GM23338 (cell line): ENCODE results near the gene DNAH10. TPM values are rescaled to one million over a fixed set of nuclear protein-coding genes. Genes with fewer than 3 reads are reported as not detected.

Experiments
- ATAC-seq: fragments of 200-7000 bp; cut with Tn5 transposase; 3 replicates; pipeline ENCODE4 v1.9.1; 2020
- DNase-seq: peaks from one replicate; pipeline ENCODE4 v3.0.0-alpha.2; 2015; ENCODE audit warnings: low spot score
- H2AFZ ChIP-seq: fragments of 200-600 bp; sonication (generic); 2 replicates; pipeline ENCODE4 v1.8.0; 2016; ENCODE audit warnings: antibody characterized with exemption, mild to moderate bottlenecking, moderate library complexity
- H3F3A ChIP-seq: fragments of 200-600 bp; sonication (generic); replicated peaks from 2 replicates; pipeline ENCODE4 v1.8.0; 2017; ENCODE audit warnings: antibody characterized with exemption, mixed run types, low read depth
- H3K27ac ChIP-seq: fragments of 200-600 bp; sonication (generic); 2 replicates; pipeline ENCODE4 v1.6.1; 2016; ENCODE audit warnings: low read depth
- H3K27me3 ChIP-seq: fragments of 200-600 bp; sonication (generic); 2 replicates; pipeline ENCODE4 v1.8.0; 2016; ENCODE audit warnings: mild to moderate bottlenecking, mixed run types, moderate library complexity; ENCODE audit not compliant: insufficient read depth
- H3K36me3 ChIP-seq: fragments of 200-600 bp; sonication (generic); 2 replicates; pipeline ENCODE4 v1.8.0; 2016; ENCODE audit warnings: mild to moderate bottlenecking; ENCODE audit not compliant: insufficient read depth
- H3K4me1 ChIP-seq: fragments of 200-600 bp; sonication (generic); 2 replicates; pipeline ENCODE4 v1.8.0; 2016; ENCODE audit warnings: mild to moderate bottlenecking, moderate library complexity; ENCODE audit not compliant: insufficient read depth
- H3K4me2 ChIP-seq: fragments of 200-600 bp; sonication (generic); 2 replicates; pipeline ENCODE4 v1.7.1; 2017; ENCODE audit warnings: mixed run types
- H3K4me3 ChIP-seq: fragments of 200-600 bp; sonication (generic); 2 replicates; pipeline ENCODE4 v1.6.1; 2016; ENCODE audit warnings: mixed run types
- H3K79me2 ChIP-seq: fragments of 200-600 bp; sonication (generic); replicated peaks from 2 replicates; pipeline ENCODE4 v1.8.0; 2017; ENCODE audit warnings: mild to moderate bottlenecking; ENCODE audit not compliant: insufficient read depth
- H3K9me2 ChIP-seq: fragments of 200-600 bp; sonication (generic); 2 replicates; pipeline ENCODE4 v1.8.0; 2017; ENCODE audit not compliant: insufficient read depth
- H4K20me1 ChIP-seq: fragments of 200-600 bp; sonication (generic); replicated peaks from 2 replicates; pipeline ENCODE4 v1.8.0; 2017; ENCODE audit warnings: mild to moderate bottlenecking; ENCODE audit not compliant: insufficient read depth
- H3K27ac Mint-ChIP-seq: 2 replicates; pipeline ENCODE4 v1.8.0; 2020; ENCODE audit warnings: inconsistent platforms, mild to moderate bottlenecking, moderate library complexity, mixed read lengths
- H3K27me3 Mint-ChIP-seq: 3 replicates; pipeline ENCODE4 v1.8.0; 2022; ENCODE audit warnings: low read depth, mild to moderate bottlenecking, moderate library complexity, mixed read lengths, inconsistent platforms; ENCODE audit not compliant: insufficient read depth, poor library complexity
- H3K36me3 Mint-ChIP-seq: 3 replicates; pipeline ENCODE4 v1.8.0; 2021; ENCODE audit warnings: low read depth, mild to moderate bottlenecking, inconsistent platforms, moderate library complexity, mixed read lengths
- H3K4me1 Mint-ChIP-seq: 3 replicates; pipeline ENCODE4 v1.8.0; 2020; ENCODE audit warnings: mild to moderate bottlenecking, inconsistent platforms, mixed read lengths
- H3K4me3 Mint-ChIP-seq: 3 replicates; pipeline ENCODE4 v1.8.0; 2021; ENCODE audit warnings: moderate library complexity, mild to moderate bottlenecking, inconsistent platforms, mixed read lengths
- H3K9me3 Mint-ChIP-seq: 3 replicates; pipeline ENCODE4 v1.8.0; 2020; ENCODE audit warnings: moderate library complexity, mild to moderate bottlenecking, inconsistent platforms, mixed read lengths
- ETS1 ChIP-seq: IDR thresholded peaks from 2 replicates; pipeline ENCODE4 v1.6.1; 2016; ENCODE audit warnings: antibody characterized with exemption
- EZH2phosphoT487 ChIP-seq: fragments of 200-600 bp; sonication (generic); IDR thresholded peaks from one replicate; pipeline ENCODE4 v1.8.1; 2018; ENCODE audit warnings: antibody characterized with exemption; ENCODE audit not compliant: unreplicated experiment
- JUNB ChIP-seq: IDR thresholded peaks from one replicate; pipeline ENCODE4 v1.6.1; 2016; ENCODE audit warnings: antibody characterized with exemption; ENCODE audit not compliant: unreplicated experiment
- NANOG ChIP-seq: IDR thresholded peaks from 2 replicates; pipeline ENCODE4 v1.6.1; 2016; ENCODE audit warnings: antibody characterized with exemption, borderline replicate concordance
- POLR2AphosphoS5 ChIP-seq: IDR thresholded peaks from 2 replicates; pipeline ENCODE4 v1.6.1; 2016; ENCODE audit warnings: antibody characterized with exemption, low read depth
- STAT1 ChIP-seq: IDR thresholded peaks from one replicate; pipeline ENCODE4 v1.6.1; 2016; ENCODE audit warnings: antibody characterized with exemption; ENCODE audit not compliant: unreplicated experiment
- ZNF114 ChIP-seq: fragments of 250-450 bp; sonication (Bioruptor Pico); IDR thresholded peaks from 2 replicates; pipeline ENCODE4 v1.5.0; 2020; ENCODE audit warnings: mild to moderate bottlenecking, moderate library complexity
- ZNF331 ChIP-seq: fragments of 250-450 bp; sonication (Bioruptor Pico); IDR thresholded peaks from 2 replicates; pipeline ENCODE4 v1.5.0; 2020; ENCODE audit warnings: low read depth, mild to moderate bottlenecking, moderate library complexity
- ZNF462 ChIP-seq: fragments of 250-450 bp; sonication (Bioruptor Pico); IDR thresholded peaks from 2 replicates; pipeline ENCODE4 v1.5.0; 2020; ENCODE audit warnings: mild to moderate bottlenecking, moderate library complexity
- polyA plus RNA-seq: library from polyadenylated mRNA; unstranded; fragments of >200 nt; fragmentation: Nextera tagmentation; extraction: Ambion mirVana; gene quantifications from 2 replicates; pipeline ENCODE4 v1.2.1, GENCODE V29; 2016
- total RNA-seq: library from RNA; depleted of rRNA; stranded (reverse); fragments of >200 nt; shearing (Covaris generic); gene quantifications from 2 replicates; pipeline ENCODE4 v1.2.3, GENCODE V29; 2014

DNAH10 gene
- total and polyA plus RNA-seq, 2 experiments from 2014 or later, result 0.03 TPM

- TF ChIP-seq ZNF462 (CRISPR knock-in tag), result no peak
- no peak for TF ChIP-seq POLR2AphosphoS5
- TF ChIP-seq STAT1, result no peak
- no peak for TF ChIP-seq NANOG
Measured at GRCh38 chr12:123723011-123723410, 39.1 kb upstream of the DNAH10 start (continued).

- Mint-ChIP-seq H3K4me3 (no peak overlapping the region), H3K4me1 (no peaks in the 10 kb centered on the region), H3K27ac (no peak overlapping the region), H3K27me3 (peaks cover 3% of the 10 kb centered on the region), H3K36me3 (peaks cover 67% of the 10 kb centered on the region), H3K9me3 (no peaks in the 10 kb centered on the region)
- ATAC-seq (no peak), DNase-seq (no peak)
- Histone ChIP-seq H3K36me3 (peaks cover 75% of the 10 kb centered on the region), H3K27me3 (no peaks in the 10 kb centered on the region), H3K4me2 (no peak overlapping the region), H3K4me3 (no peak overlapping the region), H3K27ac (no peak overlapping the region), H3K79me2 (peaks cover 2% of the 10 kb centered on the region; the same call in 1 of the 2 replicates), H3K4me1 (no peaks in the 10 kb centered on the region), H4K20me1 (peaks cover 17% of the 10 kb centered on the region), H2AFZ (no peak overlapping the region), H3K9me2 (no peaks in the 10 kb centered on the region), H3F3A (no peaks in the 10 kb centered on the region)
- TF ChIP-seq ZNF114, result no peak
- TF ChIP-seq STAT1, result no peak
- no peak for TF ChIP-seq NANOG
- TF ChIP-seq ETS1, result no peak
- TF ChIP-seq ZNF331 (CRISPR knock-in tag), result no peak
- no peak for TF ChIP-seq JUNB
- no peak for TF ChIP-seq EZH2phosphoT487
Measured at GRCh38 chr12:123723765-123724164, 38.3 kb upstream of the DNAH10 start.
